GM21737 (cell line): ENCODE data around the gene STPG2.

ENCODE experiments used
- ATAC-seq: cut with Tn5 transposase; IDR thresholded peaks from one replicate; pipeline ENCODE4 v1.9.1; 2021; ENCODE audit warnings: mild to moderate bottlenecking, moderate library complexity; ENCODE audit not compliant: unreplicated experiment

STPG2 gene

GRCh38 chr4:98143001-98143899, at the start of gene STPG2:
Gene STPG2 (minus strand): TSS chr4:98143476.
- peak; percentile 99 for ATAC-seq

DNA sequence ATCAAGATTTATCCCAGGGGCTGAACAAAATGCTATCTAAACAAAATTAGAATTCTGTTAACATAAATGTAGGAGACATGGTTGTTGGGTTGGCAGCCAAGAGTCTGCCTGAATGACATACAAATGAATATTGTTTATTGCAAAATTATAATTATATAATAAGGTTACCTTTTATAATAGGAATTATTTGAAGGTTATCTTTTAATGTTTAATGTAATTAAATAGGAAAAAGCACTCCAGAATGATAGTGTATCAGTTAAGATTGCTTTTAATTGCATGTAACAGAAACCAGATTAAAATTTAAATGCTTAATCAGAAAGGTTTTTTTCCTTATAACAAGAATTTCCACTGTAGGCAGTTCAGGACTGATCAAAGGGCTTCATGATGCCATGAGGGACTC, 42.0 kb upstream of the STPG2 start:
- no peak for ATAC-seq

GRCh38 chr4:98181809-98182208, 38.5 kb upstream of the STPG2 start:
- ATAC-seq, result no peak

GRCh38 chr4:98179951-98180350, 36.7 kb upstream of the STPG2 start:
- ATAC-seq, result no peak

DNA sequence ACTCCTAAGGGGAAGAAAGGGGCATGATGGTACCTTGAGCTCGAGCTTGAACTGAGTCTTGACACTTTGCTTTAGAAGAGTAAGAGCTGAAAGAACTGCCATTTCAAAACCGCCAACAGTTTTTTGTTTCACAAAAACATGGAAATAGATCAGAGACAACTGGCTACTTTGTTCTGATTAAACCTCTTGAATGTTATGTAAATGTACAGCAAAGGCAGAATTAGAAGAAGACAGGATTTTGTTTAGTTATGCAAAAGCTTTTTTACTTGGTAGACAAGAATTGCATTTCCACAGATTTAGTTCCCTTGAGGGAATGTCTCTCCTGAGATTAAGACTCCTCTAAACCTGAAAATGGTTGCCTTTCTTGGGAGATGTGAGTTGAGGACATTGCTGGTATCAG, 33.3 kb upstream of the STPG2 start:
- no peak for ATAC-seq

GRCh38 chr4:98170035-98170434, 26.8 kb upstream of the STPG2 start:
- ATAC-seq, result no peak

- ATAC-seq, result no peak
Observed at GRCh38 chr4:98166731-98167041, 23.4 kb upstream of the STPG2 start.

DNA sequence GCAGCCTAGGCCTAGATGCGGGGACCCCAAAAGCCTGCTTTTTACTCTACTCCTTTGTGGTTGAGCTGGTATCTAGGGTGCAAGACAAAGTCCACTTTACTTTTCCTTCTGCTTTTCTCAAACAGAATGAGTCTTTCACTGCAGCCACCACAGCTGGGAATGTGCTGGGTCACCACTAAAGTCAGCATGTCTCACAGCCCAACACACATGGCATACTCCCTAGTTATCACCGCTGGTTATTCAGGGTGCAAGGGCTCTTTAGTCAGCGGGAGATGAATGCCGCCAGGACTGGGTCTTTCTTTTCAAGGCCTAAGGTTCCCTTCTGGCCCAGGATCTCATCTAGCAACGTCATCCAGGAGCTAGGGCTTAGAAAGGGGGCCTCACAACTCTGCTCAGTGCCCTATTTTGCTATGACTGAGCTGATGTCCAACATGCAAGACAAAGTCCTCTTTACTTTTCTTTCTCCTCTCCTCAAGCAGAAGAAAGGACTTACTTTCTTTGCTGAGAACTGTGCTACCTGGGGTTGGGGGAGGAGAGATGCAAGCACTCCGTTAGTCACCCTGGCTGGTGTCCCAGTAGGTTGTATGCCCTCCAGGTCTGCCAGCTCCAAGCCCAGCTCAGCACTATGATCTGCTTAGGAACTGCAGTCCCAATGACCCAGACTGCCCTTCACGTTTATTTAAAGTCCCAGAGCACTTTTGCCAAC, 22.9 kb upstream of the STPG2 start:
- no peak for ATAC-seq

GRCh38 chr4:98162696-98163095, 19.4 kb upstream of the STPG2 start:
- no peak for ATAC-seq

DNA sequence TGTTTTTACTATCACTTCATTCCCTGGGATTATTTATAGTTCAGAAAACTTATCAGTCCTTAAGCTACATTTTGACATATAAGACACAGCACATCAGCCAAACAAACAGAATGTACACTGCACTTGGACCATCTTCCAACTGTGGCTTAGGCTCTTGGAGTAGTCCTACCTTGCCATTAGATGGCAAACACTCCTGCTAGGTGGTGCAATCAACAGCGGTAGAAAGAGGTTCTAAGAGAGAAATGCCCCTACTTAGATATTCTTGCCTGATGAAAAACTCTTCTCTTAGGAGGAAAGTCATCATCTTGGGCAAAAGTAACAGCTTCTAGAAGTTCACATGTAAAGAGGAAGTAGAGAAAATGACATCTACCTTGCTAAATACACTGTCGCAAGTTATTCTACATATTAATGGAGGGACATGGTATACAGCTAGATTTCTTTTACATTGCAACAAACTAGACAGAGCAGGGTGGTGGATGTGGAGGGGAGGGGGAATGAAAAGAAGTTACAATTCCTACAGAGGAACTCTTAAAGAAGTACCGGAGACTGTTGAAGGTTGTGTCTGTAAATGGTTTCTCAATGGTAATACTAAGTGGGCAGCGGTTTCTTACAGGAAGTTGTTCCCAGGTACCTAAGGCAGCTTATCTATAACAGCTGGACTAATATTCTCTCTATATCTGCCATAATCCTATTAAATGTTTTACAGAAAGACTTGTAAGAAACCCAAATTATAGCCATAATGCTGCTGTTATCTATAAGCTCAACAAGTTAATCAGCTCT, 8.1 kb upstream of the STPG2 start:
- ATAC-seq, result no peak

GRCh38 chr4:98150092-98150761, 7.0 kb upstream of the STPG2 start:
- ATAC-seq, result no peak

GRCh38 chr4:98148856-98149255, 5.6 kb upstream of the STPG2 start:
- ATAC-seq, result no peak

GRCh38 chr4:98126141-98126540, 17.1 kb downstream of the STPG2 start:
- no peak for ATAC-seq

DNA sequence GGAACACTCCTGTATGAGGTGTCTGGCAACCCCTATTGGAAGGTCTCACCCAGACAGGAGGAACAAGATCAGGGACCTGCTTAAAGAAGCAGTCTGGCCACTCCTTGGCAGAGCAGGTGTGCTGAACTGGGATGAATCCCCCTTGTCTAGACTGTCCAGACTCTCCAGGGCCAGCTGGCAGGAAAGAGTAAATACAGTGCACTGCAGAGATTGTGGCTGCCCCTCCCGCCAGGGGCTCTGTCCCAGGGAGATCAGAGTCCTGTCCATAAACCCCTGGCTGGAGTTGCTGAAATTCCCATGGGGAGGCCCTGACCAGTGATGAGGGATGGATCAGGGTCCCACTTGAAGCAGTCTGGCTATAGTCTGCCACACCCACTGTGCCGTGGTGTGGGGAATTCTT, 17.7 kb downstream of the STPG2 start:
- ATAC-seq, result no peak

DNA sequence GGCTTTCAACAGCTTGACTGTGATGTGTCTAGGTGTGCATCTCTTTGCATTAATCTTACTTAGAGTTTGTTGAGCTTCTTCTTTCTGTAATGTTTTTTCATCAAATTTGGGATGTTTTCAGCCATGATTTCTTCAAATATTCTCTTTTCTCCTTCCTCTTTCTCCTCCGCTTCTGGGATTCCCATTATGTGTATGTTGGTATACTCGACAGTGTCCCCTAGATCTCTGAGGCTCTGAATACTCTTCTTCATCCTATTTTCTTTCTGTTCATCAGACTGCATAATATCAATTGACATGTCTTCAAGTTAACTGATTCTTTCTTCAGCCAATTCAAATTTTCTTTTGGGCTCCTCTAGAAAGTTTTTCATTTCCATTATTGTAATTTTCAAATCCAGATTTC, 25.9 kb downstream of the STPG2 start:
- ATAC-seq, result no peak

DNA sequence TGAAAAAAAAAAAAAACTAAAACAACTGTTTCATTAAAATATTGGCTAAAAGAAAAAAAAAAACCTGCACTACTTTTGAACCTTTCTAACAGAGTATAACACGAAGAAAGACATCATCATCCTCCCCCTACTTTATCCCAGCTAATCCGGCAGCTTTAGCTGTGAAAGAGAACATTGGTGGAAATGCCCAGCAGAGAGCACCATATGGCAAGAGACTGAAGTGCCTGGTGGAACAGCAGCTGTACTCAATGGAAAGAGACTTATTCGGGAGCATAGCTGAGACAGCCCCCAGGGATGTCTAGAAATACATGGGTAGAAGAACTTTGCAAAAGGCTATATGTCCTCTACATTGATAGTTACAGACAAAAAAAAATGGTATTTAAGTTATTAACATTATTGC, 30.3 kb downstream of the STPG2 start:
- no peak for ATAC-seq

- ATAC-seq, result no peak
Observed at GRCh38 chr4:98110929-98111328, 32.3 kb downstream of the STPG2 start.

DNA sequence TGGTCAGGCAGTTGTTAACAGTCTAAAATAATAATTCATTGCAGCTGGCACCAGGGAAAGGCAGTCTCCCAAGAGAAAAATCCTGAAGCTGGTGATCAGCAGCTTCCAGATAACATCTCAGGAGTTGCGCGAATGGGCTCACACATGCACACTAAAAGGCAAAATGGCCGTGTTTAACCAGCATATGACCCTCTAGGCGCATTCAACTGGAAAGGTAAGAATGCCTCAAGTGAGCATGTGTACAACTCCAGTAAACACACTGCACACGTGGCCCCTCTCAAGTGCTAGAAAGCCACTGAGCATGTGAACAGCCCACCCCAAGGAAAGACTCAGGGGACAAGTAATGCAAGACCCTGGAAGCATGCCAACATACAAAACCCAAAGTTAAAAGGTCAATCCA, 33.1 kb downstream of the STPG2 start:
- no peak for ATAC-seq

DNA sequence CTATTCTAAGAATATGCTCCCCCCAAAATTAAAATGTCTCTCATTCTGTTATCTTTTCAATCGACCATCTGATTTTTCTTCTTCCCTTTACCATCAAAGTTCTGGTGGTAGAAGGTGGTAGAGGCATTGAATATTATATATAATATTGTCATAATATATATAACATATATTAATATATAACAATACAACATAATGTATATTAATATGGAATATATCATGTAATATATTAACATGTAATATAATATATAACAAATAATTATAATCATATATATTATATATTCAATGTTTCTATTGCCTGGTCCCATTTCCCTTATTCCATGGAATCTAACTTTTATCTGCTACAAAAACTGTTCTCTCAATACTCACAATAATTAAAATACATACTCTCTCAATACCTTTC, 40.6 kb downstream of the STPG2 start:
- no peak for ATAC-seq

- ATAC-seq, result no peak
Observed at GRCh38 chr4:98101988-98102387, 41.3 kb downstream of the STPG2 start.

- ATAC-seq, result no peak
Observed at GRCh38 chr4:98098764-98099163, 44.5 kb downstream of the STPG2 start.
